Measurements from ENCODE around the gene PYGL.

Gene PYGL

GRCh38 chr14:50943943-50944646 is at the start of gene PYGL:
Gene PYGL, minus strand, starts transcription at chr14:50944483. Its CDS starts 80 bp downstream, at chr14:50944403.
- H3K9ac ChIP-seq (ENCODE audit: low read depth in 1 of 2, low read length in 2 of 2): peak within 1 kb of the TSS; percentile 82 to 83
- no peaks in the 10 kb centered on the region for H3K36me3 ChIP-seq (ENCODE audit: control insufficient read depth in 2 of 2, insufficient read depth in 2 of 2, low read length in 2 of 2)
- peak within 1 kb of the TSS; percentile 73 to 82 for H3K27ac ChIP-seq (ENCODE audit: low read depth in 2 of 2, low read length in 2 of 2)
- H3K9me3 ChIP-seq (ENCODE audit: control insufficient read depth in 2 of 2, low read length in 2 of 2): no peaks in the 10 kb centered on the region
- H3K4me3 ChIP-seq (ENCODE audit: low read length in 2 of 2): peak within 1 kb of the TSS; percentile 83 to 89
- H3K4me1 ChIP-seq (ENCODE audit: control insufficient read depth in 2 of 2, insufficient read depth in 2 of 2, low read length in 2 of 2): peaks cover 7% of the 10 kb centered on the region in 2 donors
- H3K27me3 ChIP-seq (ENCODE audit: control insufficient read depth in 2 of 2, insufficient read depth in 2 of 2, low read length in 2 of 2): no peaks in the 10 kb centered on the region

GRCh38 chr14:50985859-50986331 is 41.6 kb upstream of the PYGL start:
- H3K9ac ChIP-seq (ENCODE audit: low read depth in 1 of 2, low read length in 2 of 2): no peak overlapping the region
- no peaks in the 10 kb centered on the region for H3K27me3 ChIP-seq (ENCODE audit: control insufficient read depth in 2 of 2, insufficient read depth in 2 of 2, low read length in 2 of 2)
- H3K4me3 ChIP-seq (ENCODE audit: low read length in 2 of 2): no peak overlapping the region
- no peaks in the 10 kb centered on the region for H3K4me1 ChIP-seq (ENCODE audit: control insufficient read depth in 2 of 2, insufficient read depth in 2 of 2, low read length in 2 of 2)
- H3K36me3 ChIP-seq (ENCODE audit: control insufficient read depth in 2 of 2, insufficient read depth in 2 of 2, low read length in 2 of 2): no peaks in the 10 kb centered on the region
- no peaks in the 10 kb centered on the region for H3K9me3 ChIP-seq (ENCODE audit: control insufficient read depth in 2 of 2, low read length in 2 of 2)
- H3K27ac ChIP-seq (ENCODE audit: low read depth in 2 of 2, low read length in 2 of 2): no peak overlapping the region

- no peak overlapping the region for H3K4me3 ChIP-seq (ENCODE audit: low read length in 2 of 2)
- H3K9me3 ChIP-seq (ENCODE audit: control insufficient read depth in 2 of 2, low read length in 2 of 2): no peaks in the 10 kb centered on the region
- H3K4me1 ChIP-seq (ENCODE audit: control insufficient read depth in 2 of 2, insufficient read depth in 2 of 2, low read length in 2 of 2): peaks cover 0 to 2% of the 10 kb centered on the region in 2 donors
- no peak overlapping the region for H3K9ac ChIP-seq (ENCODE audit: low read depth in 1 of 2, low read length in 2 of 2)
- no peaks in the 10 kb centered on the region for H3K36me3 ChIP-seq (ENCODE audit: control insufficient read depth in 2 of 2, insufficient read depth in 2 of 2, low read length in 2 of 2)
- H3K27me3 ChIP-seq (ENCODE audit: control insufficient read depth in 2 of 2, insufficient read depth in 2 of 2, low read length in 2 of 2): no peaks in the 10 kb centered on the region
- H3K27ac ChIP-seq (ENCODE audit: low read depth in 2 of 2, low read length in 2 of 2): no peak overlapping the region
Observed at GRCh38 chr14:50985124-50985858, 41.0 kb upstream of the PYGL start.

- H3K9me3 ChIP-seq (ENCODE audit: control insufficient read depth in 2 of 2, low read length in 2 of 2): no peaks in the 10 kb centered on the region
- peaks cover 0 to 2% of the 10 kb centered on the region in 2 donors for H3K4me1 ChIP-seq (ENCODE audit: control insufficient read depth in 2 of 2, insufficient read depth in 2 of 2, low read length in 2 of 2)
- no peak overlapping the region for H3K9ac ChIP-seq (ENCODE audit: low read depth in 1 of 2, low read length in 2 of 2)
- no peak overlapping the region for H3K4me3 ChIP-seq (ENCODE audit: low read length in 2 of 2)
- no peaks in the 10 kb centered on the region for H3K36me3 ChIP-seq (ENCODE audit: control insufficient read depth in 2 of 2, insufficient read depth in 2 of 2, low read length in 2 of 2)
- H3K27ac ChIP-seq (ENCODE audit: low read depth in 2 of 2, low read length in 2 of 2): no peak overlapping the region
- H3K27me3 ChIP-seq (ENCODE audit: control insufficient read depth in 2 of 2, insufficient read depth in 2 of 2, low read length in 2 of 2): no peaks in the 10 kb centered on the region
Observed at GRCh38 chr14:50984036-50984710, 39.9 kb upstream of the PYGL start.

GRCh38 chr14:50979941-50980850 is 35.9 kb upstream of the PYGL start:
- Histone ChIP-seq H3K9me3 (ENCODE audit: control insufficient read depth in 2 of 2, low read length in 2 of 2) (no peaks in the 10 kb centered on the region), H3K27ac (ENCODE audit: low read depth in 2 of 2, low read length in 2 of 2) (no peak overlapping the region), H3K4me3 (ENCODE audit: low read length in 2 of 2) (no peak overlapping the region), H3K9ac (ENCODE audit: low read depth in 1 of 2, low read length in 2 of 2) (no peak overlapping the region), H3K27me3 (ENCODE audit: control insufficient read depth in 2 of 2, insufficient read depth in 2 of 2, low read length in 2 of 2) (no peaks in the 10 kb centered on the region), H3K4me1 (ENCODE audit: control insufficient read depth in 2 of 2, insufficient read depth in 2 of 2, low read length in 2 of 2) (peaks cover 0 to 2% of the 10 kb centered on the region in 2 donors), H3K36me3 (ENCODE audit: control insufficient read depth in 2 of 2, insufficient read depth in 2 of 2, low read length in 2 of 2) (no peaks in the 10 kb centered on the region)

- Histone ChIP-seq H3K4me3 (ENCODE audit: low read length in 2 of 2) (no peak overlapping the region), H3K27me3 (ENCODE audit: control insufficient read depth in 2 of 2, insufficient read depth in 2 of 2, low read length in 2 of 2) (no peaks in the 10 kb centered on the region), H3K9ac (ENCODE audit: low read depth in 1 of 2, low read length in 2 of 2) (no peak overlapping the region), H3K9me3 (ENCODE audit: control insufficient read depth in 2 of 2, low read length in 2 of 2) (no peaks in the 10 kb centered on the region), H3K27ac (ENCODE audit: low read depth in 2 of 2, low read length in 2 of 2) (no peak overlapping the region), H3K36me3 (ENCODE audit: control insufficient read depth in 2 of 2, insufficient read depth in 2 of 2, low read length in 2 of 2) (no peaks in the 10 kb centered on the region), H3K4me1 (ENCODE audit: control insufficient read depth in 2 of 2, insufficient read depth in 2 of 2, low read length in 2 of 2) (peaks cover 0 to 2% of the 10 kb centered on the region in 2 donors)
Observed at GRCh38 chr14:50978888-50979287, 34.6 kb upstream of the PYGL start.

GRCh38 chr14:50978529-50978871 is 34.2 kb upstream of the PYGL start:
- no peak overlapping the region for H3K27ac ChIP-seq (ENCODE audit: low read depth in 2 of 2, low read length in 2 of 2)
- H3K27me3 ChIP-seq (ENCODE audit: control insufficient read depth in 2 of 2, insufficient read depth in 2 of 2, low read length in 2 of 2): no peaks in the 10 kb centered on the region

GRCh38 chr14:50977863-50978528 is 33.7 kb upstream of the PYGL start:
- H3K27ac ChIP-seq (ENCODE audit: low read depth in 2 of 2, low read length in 2 of 2): no peak overlapping the region
- no peak overlapping the region for H3K4me3 ChIP-seq (ENCODE audit: low read length in 2 of 2)

More at GRCh38 chr14:50978529-50978871, 34.2 kb upstream of the PYGL start:
- Histone ChIP-seq H3K4me1 (ENCODE audit: control insufficient read depth in 2 of 2, insufficient read depth in 2 of 2, low read length in 2 of 2) (peaks cover 0 to 2% of the 10 kb centered on the region in 2 donors), H3K9me3 (ENCODE audit: control insufficient read depth in 2 of 2, low read length in 2 of 2) (no peaks in the 10 kb centered on the region), H3K9ac (ENCODE audit: low read depth in 1 of 2, low read length in 2 of 2) (no peak overlapping the region), H3K4me3 (ENCODE audit: low read length in 2 of 2) (no peak overlapping the region), H3K36me3 (ENCODE audit: control insufficient read depth in 2 of 2, insufficient read depth in 2 of 2, low read length in 2 of 2) (no peaks in the 10 kb centered on the region)

GRCh38 chr14:50974118-50974517 is 29.8 kb upstream of the PYGL start:
- Histone ChIP-seq H3K27me3 (ENCODE audit: control insufficient read depth in 2 of 2, insufficient read depth in 2 of 2, low read length in 2 of 2) (no peaks in the 10 kb centered on the region), H3K9me3 (ENCODE audit: control insufficient read depth in 2 of 2, low read length in 2 of 2) (no peaks in the 10 kb centered on the region), H3K4me3 (ENCODE audit: low read length in 2 of 2) (no peak overlapping the region), H3K4me1 (ENCODE audit: control insufficient read depth in 2 of 2, insufficient read depth in 2 of 2, low read length in 2 of 2) (no peaks in the 10 kb centered on the region), H3K36me3 (ENCODE audit: control insufficient read depth in 2 of 2, insufficient read depth in 2 of 2, low read length in 2 of 2) (no peaks in the 10 kb centered on the region), H3K27ac (ENCODE audit: low read depth in 2 of 2, low read length in 2 of 2) (no peak overlapping the region), H3K9ac (ENCODE audit: low read depth in 1 of 2, low read length in 2 of 2) (no peak overlapping the region)

More at GRCh38 chr14:50977863-50978528, 33.7 kb upstream of the PYGL start:
- H3K9ac ChIP-seq (ENCODE audit: low read depth in 1 of 2, low read length in 2 of 2): no peak overlapping the region
- peaks cover 0 to 2% of the 10 kb centered on the region in 2 donors for H3K4me1 ChIP-seq (ENCODE audit: control insufficient read depth in 2 of 2, insufficient read depth in 2 of 2, low read length in 2 of 2)
- no peaks in the 10 kb centered on the region for H3K9me3 ChIP-seq (ENCODE audit: control insufficient read depth in 2 of 2, low read length in 2 of 2)
- H3K27me3 ChIP-seq (ENCODE audit: control insufficient read depth in 2 of 2, insufficient read depth in 2 of 2, low read length in 2 of 2): no peaks in the 10 kb centered on the region
- no peaks in the 10 kb centered on the region for H3K36me3 ChIP-seq (ENCODE audit: control insufficient read depth in 2 of 2, insufficient read depth in 2 of 2, low read length in 2 of 2)
